Neural progenitor cell (in vitro differentiated cells): ENCODE measurements around the gene ABCA3. TPM values are rescaled to one million over a fixed set of nuclear protein-coding genes. Genes with fewer than 3 reads are reported as not detected.
A peak's percentile ranks its signal among the peaks of the same experiment; 100 is the strongest.
"Not testable (repeated sequence)": the region's sequence is repeated elsewhere in the genome, so short reads cannot be mapped to it uniquely, and the experiment has no call there.

Experiments
- DNase-seq: peaks from one replicate; pipeline ENCODE4 v3.0.0-alpha.2; 2016; ENCODE audit warnings: low spot score
- H2AFZ ChIP-seq: fragments of 200-600 bp; sonication (generic); replicated peaks from 2 replicates; pipeline ENCODE4 v1.6.1; 2016; ENCODE audit warnings: antibody characterized with exemption
- H3F3A ChIP-seq: fragments of 200-600 bp; sonication (generic); 2 replicates; pipeline ENCODE4 v1.6.1; 2016; ENCODE audit warnings: antibody characterized with exemption, low read depth
- H3K27ac ChIP-seq: fragments of 200-600 bp; sonication (generic); 2 replicates; pipeline ENCODE4 v1.5.1; 2016; ENCODE audit warnings: mild to moderate bottlenecking
- H3K27me3 ChIP-seq: fragments of 200-600 bp; sonication (generic); 2 replicates; pipeline ENCODE4 v1.6.1; 2016; ENCODE audit warnings: mild to moderate bottlenecking, moderate library complexity
- H3K36me3 ChIP-seq: fragments of 200-600 bp; sonication (generic); 2 replicates; pipeline ENCODE4 v1.5.1; 2016
- H3K4me1 ChIP-seq: fragments of 200-600 bp; sonication (generic); 2 replicates; pipeline ENCODE4 v1.6.1; 2016; ENCODE audit warnings: mixed run types
- H3K4me2 ChIP-seq: fragments of 200-600 bp; sonication (generic); 2 replicates; pipeline ENCODE4 v1.6.1; 2016
- H3K4me3 ChIP-seq: fragments of 200-600 bp; sonication (generic); 2 replicates; pipeline ENCODE4 v1.5.1; 2016
- H3K79me2 ChIP-seq: fragments of 200-600 bp; sonication (generic); 2 replicates; pipeline ENCODE4 v1.6.1; 2016; ENCODE audit warnings: low read depth
- H3K9ac ChIP-seq: fragments of 200-600 bp; sonication (generic); 2 replicates; pipeline ENCODE4 v1.6.1; 2016
- H3K9me3 ChIP-seq: fragments of 200-600 bp; sonication (generic); 2 replicates; pipeline ENCODE4 v1.5.1; 2016; ENCODE audit warnings: low read depth
- H4K20me1 ChIP-seq: fragments of 200-600 bp; sonication (generic); 2 replicates; pipeline ENCODE4 v1.6.1; 2016; ENCODE audit warnings: low read depth
- H3K27ac Mint-ChIP-seq: 3 replicates; pipeline ENCODE4 v1.8.0; 2021; ENCODE audit warnings: mixed read lengths
- H3K27me3 Mint-ChIP-seq: 2 replicates; pipeline ENCODE4 v1.8.0; 2022; ENCODE audit warnings: low read depth, mild to moderate bottlenecking, inconsistent platforms, moderate library complexity, mixed read lengths; ENCODE audit not compliant: insufficient read depth
- H3K36me3 Mint-ChIP-seq: 3 replicates; pipeline ENCODE4 v1.8.0; 2021; ENCODE audit warnings: mixed read lengths
- H3K4me1 Mint-ChIP-seq: 3 replicates; pipeline ENCODE4 v1.8.0; 2021; ENCODE audit warnings: mixed read lengths
- H3K4me3 Mint-ChIP-seq: 3 replicates; pipeline ENCODE4 v1.8.0; 2021; ENCODE audit warnings: mild to moderate bottlenecking, moderate library complexity, mixed read lengths
- H3K9me3 Mint-ChIP-seq: 3 replicates; pipeline ENCODE4 v1.8.0; 2020; ENCODE audit warnings: mixed read lengths
- EZH2 ChIP-seq: fragments of 200-600 bp; sonication (generic); IDR thresholded peaks from 2 replicates; pipeline ENCODE4 v1.6.1; 2017; ENCODE audit warnings: antibody characterized with exemption, mild to moderate bottlenecking, moderate library complexity
- EZH2phosphoT487 ChIP-seq: fragments of 200-600 bp; sonication (generic); IDR thresholded peaks from 2 replicates; pipeline ENCODE4 v1.6.1; 2017; ENCODE audit warnings: antibody characterized with exemption
- total RNA-seq: library from RNA; depleted of rRNA; stranded (reverse); fragments of >200 nt; gene quantifications from 2 replicates; pipeline ENCODE4 v1.2.3, GENCODE V29; 2015; ENCODE audit warnings: low replicate concordance
- TF ChIP-seq, protein P1 (sequence below): fragments of 200-600 bp; sonication (generic); IDR thresholded peaks from 2 replicates; pipeline ENCODE4 v1.5.1; 2017; ENCODE audit warnings: antibody characterized with exemption, mild to moderate bottlenecking

Gene ABCA3
- total RNA-seq, 1 donor from 2014 or later: 9.7 TPM

GRCh38 chr16:2270588-2271470, 69.7 kb downstream of the ABCA3 start:
- Histone ChIP-seq H3K27ac (no peak overlapping the region), H4K20me1 (peaks cover 31% of the 10 kb centered on the region), H3K9me3 (no peaks in the 10 kb centered on the region), H3F3A (peaks cover 12% of the 10 kb centered on the region), H3K79me2 (peaks cover 40% of the 10 kb centered on the region), H3K4me1 (peaks cover 10% of the 10 kb centered on the region), H3K9ac (no peak overlapping the region), H3K36me3 (no peaks in the 10 kb centered on the region), H2AFZ (no peak overlapping the region), H3K4me3 (no peak overlapping the region), H3K4me2 (no peak overlapping the region), H3K27me3 (no peaks in the 10 kb centered on the region)
- Mint-ChIP-seq H3K27ac (no peak overlapping the region), H3K9me3 (no peaks in the 10 kb centered on the region), H3K36me3 (peaks cover 6% of the 10 kb centered on the region), H3K4me3 (no peak overlapping the region), H3K27me3 (peaks cover 6% of the 10 kb centered on the region), H3K4me1 (peaks cover 20% of the 10 kb centered on the region)
- no peak for DNase-seq
- TF ChIP-seq, protein P1, sequence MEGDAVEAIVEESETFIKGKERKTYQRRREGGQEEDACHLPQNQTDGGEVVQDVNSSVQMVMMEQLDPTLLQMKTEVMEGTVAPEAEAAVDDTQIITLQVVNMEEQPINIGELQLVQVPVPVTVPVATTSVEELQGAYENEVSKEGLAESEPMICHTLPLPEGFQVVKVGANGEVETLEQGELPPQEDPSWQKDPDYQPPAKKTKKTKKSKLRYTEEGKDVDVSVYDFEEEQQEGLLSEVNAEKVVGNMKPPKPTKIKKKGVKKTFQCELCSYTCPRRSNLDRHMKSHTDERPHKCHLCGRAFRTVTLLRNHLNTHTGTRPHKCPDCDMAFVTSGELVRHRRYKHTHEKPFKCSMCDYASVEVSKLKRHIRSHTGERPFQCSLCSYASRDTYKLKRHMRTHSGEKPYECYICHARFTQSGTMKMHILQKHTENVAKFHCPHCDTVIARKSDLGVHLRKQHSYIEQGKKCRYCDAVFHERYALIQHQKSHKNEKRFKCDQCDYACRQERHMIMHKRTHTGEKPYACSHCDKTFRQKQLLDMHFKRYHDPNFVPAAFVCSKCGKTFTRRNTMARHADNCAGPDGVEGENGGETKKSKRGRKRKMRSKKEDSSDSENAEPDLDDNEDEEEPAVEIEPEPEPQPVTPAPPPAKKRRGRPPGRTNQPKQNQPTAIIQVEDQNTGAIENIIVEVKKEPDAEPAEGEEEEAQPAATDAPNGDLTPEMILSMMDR: no peak
- no peak for TF ChIP-seq EZH2phosphoT487

- TF ChIP-seq, protein P1: no peak
- TF ChIP-seq EZH2phosphoT487 (no peak), EZH2 (no peak)
- Mint-ChIP-seq H3K4me3 (peak overlapping the region; percentile 96), H3K27me3 (peaks cover 6% of the 10 kb centered on the region), H3K9me3 (no peaks in the 10 kb centered on the region), H3K4me1 (peaks cover 23% of the 10 kb centered on the region), H3K36me3 (peaks cover 8% of the 10 kb centered on the region), H3K27ac (no peak overlapping the region)
- H3K27ac ChIP-seq: no peak overlapping the region
- no peak for DNase-seq
- H3K9me3 ChIP-seq: no peaks in the 10 kb centered on the region
- H3K27me3 ChIP-seq: no peaks in the 10 kb centered on the region
- H3K4me2 ChIP-seq: no peak overlapping the region
- no peak overlapping the region for H3K9ac ChIP-seq
- H3K4me1 ChIP-seq: peaks cover 13% of the 10 kb centered on the region
- H3K4me3 ChIP-seq: no peak overlapping the region
- peaks cover 47% of the 10 kb centered on the region for H3K79me2 ChIP-seq
- H4K20me1 ChIP-seq: peaks cover 39% of the 10 kb centered on the region
- peaks cover 12% of the 10 kb centered on the region for H3F3A ChIP-seq
- no peaks in the 10 kb centered on the region for H3K36me3 ChIP-seq
- no peak overlapping the region for H2AFZ ChIP-seq
Measured at GRCh38 chr16:2270070-2270462, 70.5 kb downstream of the ABCA3 start.

DNA sequence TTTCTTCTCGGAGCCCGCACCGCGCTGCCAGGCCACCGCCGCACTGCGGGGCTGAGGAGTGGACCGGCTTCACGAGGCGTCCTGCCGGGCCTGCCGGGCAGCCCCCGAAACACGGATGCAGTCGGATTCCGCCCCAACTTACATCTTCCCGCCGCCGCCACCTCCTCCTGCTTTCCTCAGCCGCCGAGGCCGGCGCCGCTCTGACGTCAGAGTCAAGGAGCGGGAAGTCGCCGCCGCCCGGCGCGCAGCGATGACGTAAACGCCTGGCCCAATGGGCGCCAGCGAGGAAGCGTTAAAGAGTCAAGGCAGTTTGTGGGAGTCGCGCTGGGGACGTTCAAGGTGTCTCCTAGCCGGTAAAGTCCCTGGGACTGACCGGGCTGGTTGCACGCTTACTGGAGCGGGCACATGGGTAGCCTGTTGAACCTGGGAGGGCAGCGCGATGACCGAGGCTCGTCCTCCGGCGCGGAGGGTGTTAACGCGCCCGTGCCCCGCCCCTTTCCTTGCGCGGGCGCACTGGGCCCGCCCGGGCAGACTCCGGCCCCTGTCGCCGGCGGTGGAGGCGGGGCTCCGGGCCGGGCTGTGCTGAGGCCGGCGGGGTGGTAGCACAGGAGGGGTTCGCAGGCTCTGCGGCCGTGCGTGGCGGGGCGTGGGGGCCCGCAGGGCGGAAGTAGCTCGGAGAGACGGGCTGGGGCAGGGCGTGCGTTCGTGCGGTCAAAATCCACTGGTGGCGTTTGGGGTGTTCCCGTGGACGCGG, 72.4 kb downstream of the ABCA3 start, which contains the start of gene RNPS1:
TSS of gene RNPS1 (minus strand) at position 214 of the 754 bp plus-strand sequence. CDS start 3,483 bp downstream, outside the sequence.
- peaks cover 58% of the 10 kb centered on the region for H4K20me1 ChIP-seq
- H3K4me2 ChIP-seq: peak within 1 kb of the TSS; percentile 78
- H3K9me3 Mint-ChIP-seq: no peaks in the 10 kb centered on the region
- peaks cover 12% of the 10 kb centered on the region for H3F3A ChIP-seq
- peak within 1 kb of the TSS; percentile 97 for H3K27ac Mint-ChIP-seq
- peak; percentile 99 for DNase-seq
- H3K27me3 ChIP-seq: no peaks in the 10 kb centered on the region
- TF ChIP-seq EZH2phosphoT487: no peak
- TF ChIP-seq, protein P1: no peak
- no peak for TF ChIP-seq EZH2
- H3K4me3 ChIP-seq: peak within 1 kb of the TSS; percentile 86
- no peaks in the 10 kb centered on the region for H3K36me3 ChIP-seq
- H3K27ac ChIP-seq: peak within 1 kb of the TSS; percentile 97
- H3K27me3 Mint-ChIP-seq: peaks cover 6% of the 10 kb centered on the region
- no peaks in the 10 kb centered on the region for H3K9me3 ChIP-seq
- peaks cover 13% of the 10 kb centered on the region for H3K4me1 ChIP-seq
- H3K4me3 Mint-ChIP-seq: peak within 1 kb of the TSS; percentile 96
- H3K4me1 Mint-ChIP-seq: peaks cover 26% of the 10 kb centered on the region
- H3K36me3 Mint-ChIP-seq: peaks cover 10% of the 10 kb centered on the region
- peak within 1 kb of the TSS; percentile 100 for H2AFZ ChIP-seq
- peaks cover 67% of the 10 kb centered on the region for H3K79me2 ChIP-seq
- peak within 1 kb of the TSS; percentile 100 for H3K9ac ChIP-seq

DNA sequence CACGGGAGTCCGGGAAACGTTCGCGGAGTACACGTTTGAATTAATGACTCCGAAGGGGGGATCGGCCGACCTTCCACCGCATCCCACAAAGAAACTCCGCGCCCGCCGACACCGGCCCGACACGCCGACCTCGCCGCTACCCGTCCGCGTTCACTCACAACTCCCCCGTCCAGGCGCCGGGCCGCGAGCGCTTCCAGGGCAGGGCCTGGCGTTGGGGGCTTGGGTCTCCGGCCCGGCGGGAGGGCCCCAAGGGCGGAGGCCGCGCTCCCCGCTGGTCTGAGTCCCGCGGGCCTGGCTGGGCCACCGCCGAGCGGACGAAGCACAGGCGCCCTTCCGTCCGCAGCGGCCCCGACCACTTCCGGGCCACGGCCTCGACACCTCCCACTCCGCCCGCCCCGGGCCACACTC, 73.0 kb downstream of the ABCA3 start:
- peak overlapping the region; percentile 100 for H2AFZ ChIP-seq
- H3K4me1 ChIP-seq: peaks cover 13% of the 10 kb centered on the region
- peak overlapping the region; percentile 100 for H3K9ac ChIP-seq
- peak overlapping the region; percentile 97 for H3K27ac ChIP-seq
- not testable (repeated sequence) for H3K9me3 ChIP-seq, H3K27me3 Mint-ChIP-seq, DNase-seq, H3K9me3 Mint-ChIP-seq, H3K36me3 ChIP-seq, H3K27me3 ChIP-seq
- H3F3A ChIP-seq: peaks cover 14% of the 10 kb centered on the region
- peaks cover 73% of the 10 kb centered on the region for H3K79me2 ChIP-seq
- peak overlapping the region; percentile 78 for H3K4me2 ChIP-seq
- H4K20me1 ChIP-seq: peaks cover 64% of the 10 kb centered on the region
- H3K4me3 ChIP-seq: peak overlapping the region; percentile 86
- Mint-ChIP-seq H3K4me1 (peaks cover 26% of the 10 kb centered on the region), H3K36me3 (peaks cover 14% of the 10 kb centered on the region), H3K4me3 (peak overlapping the region; percentile 96), H3K27ac (peak overlapping the region; percentile 50)

- H3K27me3 Mint-ChIP-seq, H2AFZ ChIP-seq, H3K36me3 ChIP-seq, H3K9me3 Mint-ChIP-seq, H3K9me3 ChIP-seq, H3K27ac ChIP-seq, H3K27me3 ChIP-seq: not testable (repeated sequence)
- H3K27ac Mint-ChIP-seq: peak overlapping the region; percentile 51
- Histone ChIP-seq H3F3A (peaks cover 15% of the 10 kb centered on the region), H3K79me2 (peaks cover 79% of the 10 kb centered on the region), H3K9ac (peak overlapping the region; percentile 100), H3K4me1 (peaks cover 13% of the 10 kb centered on the region), H4K20me1 (peaks cover 70% of the 10 kb centered on the region), H3K4me3 (peak overlapping the region; percentile 86), H3K4me2 (peak overlapping the region; percentile 78)
- H3K4me3 Mint-ChIP-seq: peak overlapping the region; percentile 96
- peaks cover 21% of the 10 kb centered on the region for H3K36me3 Mint-ChIP-seq
- peaks cover 26% of the 10 kb centered on the region for H3K4me1 Mint-ChIP-seq
- peak; percentile 26 for DNase-seq
Measured at GRCh38 chr16:2266887-2267286, 73.6 kb downstream of the ABCA3 start.
